GM23338 (cell line): ENCODE measurements around the gene CKLF. TPM values are rescaled to one million over a fixed set of nuclear protein-coding genes. Genes with fewer than 3 reads are reported as not detected.

Experiments used
- ATAC-seq: fragments of 200-7000 bp; cut with Tn5 transposase; 3 replicates; pipeline ENCODE4 v1.9.1; 2020
- DNase-seq: peaks from one replicate; pipeline ENCODE4 v3.0.0-alpha.2; 2015; ENCODE audit warnings: low spot score
- H2AFZ ChIP-seq: fragments of 200-600 bp; sonication (generic); 2 replicates; pipeline ENCODE4 v1.8.0; 2016; ENCODE audit warnings: antibody characterized with exemption, mild to moderate bottlenecking, moderate library complexity
- H3F3A ChIP-seq: fragments of 200-600 bp; sonication (generic); replicated peaks from 2 replicates; pipeline ENCODE4 v1.8.0; 2017; ENCODE audit warnings: antibody characterized with exemption, mixed run types, low read depth
- H3K27ac ChIP-seq: fragments of 200-600 bp; sonication (generic); 2 replicates; pipeline ENCODE4 v1.6.1; 2016; ENCODE audit warnings: low read depth
- H3K27me3 ChIP-seq: fragments of 200-600 bp; sonication (generic); 2 replicates; pipeline ENCODE4 v1.8.0; 2016; ENCODE audit warnings: mild to moderate bottlenecking, mixed run types, moderate library complexity; ENCODE audit not compliant: insufficient read depth
- H3K36me3 ChIP-seq: fragments of 200-600 bp; sonication (generic); 2 replicates; pipeline ENCODE4 v1.8.0; 2016; ENCODE audit warnings: mild to moderate bottlenecking; ENCODE audit not compliant: insufficient read depth
- H3K4me1 ChIP-seq: fragments of 200-600 bp; sonication (generic); 2 replicates; pipeline ENCODE4 v1.8.0; 2016; ENCODE audit warnings: mild to moderate bottlenecking, moderate library complexity; ENCODE audit not compliant: insufficient read depth
- H3K4me2 ChIP-seq: fragments of 200-600 bp; sonication (generic); 2 replicates; pipeline ENCODE4 v1.7.1; 2017; ENCODE audit warnings: mixed run types
- H3K4me3 ChIP-seq: fragments of 200-600 bp; sonication (generic); 2 replicates; pipeline ENCODE4 v1.6.1; 2016; ENCODE audit warnings: mixed run types
- H3K79me2 ChIP-seq: fragments of 200-600 bp; sonication (generic); replicated peaks from 2 replicates; pipeline ENCODE4 v1.8.0; 2017; ENCODE audit warnings: mild to moderate bottlenecking; ENCODE audit not compliant: insufficient read depth
- H3K9me2 ChIP-seq: fragments of 200-600 bp; sonication (generic); 2 replicates; pipeline ENCODE4 v1.8.0; 2017; ENCODE audit not compliant: insufficient read depth
- H4K20me1 ChIP-seq: fragments of 200-600 bp; sonication (generic); replicated peaks from 2 replicates; pipeline ENCODE4 v1.8.0; 2017; ENCODE audit warnings: mild to moderate bottlenecking; ENCODE audit not compliant: insufficient read depth
- H3K27ac Mint-ChIP-seq: 2 replicates; pipeline ENCODE4 v1.8.0; 2020; ENCODE audit warnings: inconsistent platforms, mild to moderate bottlenecking, moderate library complexity, mixed read lengths
- H3K27me3 Mint-ChIP-seq: 3 replicates; pipeline ENCODE4 v1.8.0; 2022; ENCODE audit warnings: low read depth, mild to moderate bottlenecking, moderate library complexity, mixed read lengths, inconsistent platforms; ENCODE audit not compliant: insufficient read depth, poor library complexity
- H3K36me3 Mint-ChIP-seq: 3 replicates; pipeline ENCODE4 v1.8.0; 2021; ENCODE audit warnings: low read depth, mild to moderate bottlenecking, inconsistent platforms, moderate library complexity, mixed read lengths
- H3K4me1 Mint-ChIP-seq: 3 replicates; pipeline ENCODE4 v1.8.0; 2020; ENCODE audit warnings: mild to moderate bottlenecking, inconsistent platforms, mixed read lengths
- H3K4me3 Mint-ChIP-seq: 3 replicates; pipeline ENCODE4 v1.8.0; 2021; ENCODE audit warnings: moderate library complexity, mild to moderate bottlenecking, inconsistent platforms, mixed read lengths
- H3K9me3 Mint-ChIP-seq: 3 replicates; pipeline ENCODE4 v1.8.0; 2020; ENCODE audit warnings: moderate library complexity, mild to moderate bottlenecking, inconsistent platforms, mixed read lengths
- CREB1 ChIP-seq: fragments of 250-450 bp; sonication (Bioruptor Pico); IDR thresholded peaks from 2 replicates; pipeline ENCODE4 v1.5.0; 2020; ENCODE audit warnings: low read depth, mild to moderate bottlenecking, moderate library complexity
- CTCF ChIP-seq, 2 experiments: fragments of 200-600 bp in 1 of 2; sonication (generic) in 1 of 2; conservative IDR thresholded peaks; 2 replicates each; pipeline versions ENCODE4 v1.5.1 to v1.6.1; 2016 to 2017; ENCODE audit warnings: antibody characterized with exemption in 2 of 2, low read depth in 2 of 2, mild to moderate bottlenecking in 2 of 2, moderate library complexity in 1 of 2
- ETS1 ChIP-seq: IDR thresholded peaks from 2 replicates; pipeline ENCODE4 v1.6.1; 2016; ENCODE audit warnings: antibody characterized with exemption
- EZH2 ChIP-seq: fragments of 200-600 bp; sonication (generic); IDR thresholded peaks from one replicate; pipeline ENCODE4 v1.8.0; 2017; ENCODE audit warnings: antibody characterized with exemption, mild to moderate bottlenecking, low read depth; ENCODE audit not compliant: unreplicated experiment
- EZH2phosphoT487 ChIP-seq: fragments of 200-600 bp; sonication (generic); IDR thresholded peaks from one replicate; pipeline ENCODE4 v1.8.1; 2018; ENCODE audit warnings: antibody characterized with exemption; ENCODE audit not compliant: unreplicated experiment
- JUNB ChIP-seq: IDR thresholded peaks from one replicate; pipeline ENCODE4 v1.6.1; 2016; ENCODE audit warnings: antibody characterized with exemption; ENCODE audit not compliant: unreplicated experiment
- NANOG ChIP-seq: IDR thresholded peaks from 2 replicates; pipeline ENCODE4 v1.6.1; 2016; ENCODE audit warnings: antibody characterized with exemption, borderline replicate concordance
- POLR2AphosphoS5 ChIP-seq: IDR thresholded peaks from 2 replicates; pipeline ENCODE4 v1.6.1; 2016; ENCODE audit warnings: antibody characterized with exemption, low read depth
- REST ChIP-seq: IDR thresholded peaks from one replicate; pipeline ENCODE4 v1.6.1; 2018; ENCODE audit warnings: antibody characterized with exemption; ENCODE audit not compliant: unreplicated experiment
- STAT1 ChIP-seq: IDR thresholded peaks from one replicate; pipeline ENCODE4 v1.6.1; 2016; ENCODE audit warnings: antibody characterized with exemption; ENCODE audit not compliant: unreplicated experiment
- ZNF114 ChIP-seq: fragments of 250-450 bp; sonication (Bioruptor Pico); IDR thresholded peaks from 2 replicates; pipeline ENCODE4 v1.5.0; 2020; ENCODE audit warnings: mild to moderate bottlenecking, moderate library complexity
- ZNF331 ChIP-seq: fragments of 250-450 bp; sonication (Bioruptor Pico); IDR thresholded peaks from 2 replicates; pipeline ENCODE4 v1.5.0; 2020; ENCODE audit warnings: low read depth, mild to moderate bottlenecking, moderate library complexity
- ZNF462 ChIP-seq: fragments of 250-450 bp; sonication (Bioruptor Pico); IDR thresholded peaks from 2 replicates; pipeline ENCODE4 v1.5.0; 2020; ENCODE audit warnings: mild to moderate bottlenecking, moderate library complexity
- polyA plus RNA-seq: library from polyadenylated mRNA; unstranded; fragments of >200 nt; fragmentation: Nextera tagmentation; extraction: Ambion mirVana; gene quantifications from 2 replicates; pipeline ENCODE4 v1.2.1, GENCODE V29; 2016
- total RNA-seq: library from RNA; depleted of rRNA; stranded (reverse); fragments of >200 nt; shearing (Covaris generic); gene quantifications from 2 replicates; pipeline ENCODE4 v1.2.3, GENCODE V29; 2014

Gene CKLF
- total and polyA plus RNA-seq, 2 experiments from 2014 or later: 25.5 to 60.0 TPM

DNA sequence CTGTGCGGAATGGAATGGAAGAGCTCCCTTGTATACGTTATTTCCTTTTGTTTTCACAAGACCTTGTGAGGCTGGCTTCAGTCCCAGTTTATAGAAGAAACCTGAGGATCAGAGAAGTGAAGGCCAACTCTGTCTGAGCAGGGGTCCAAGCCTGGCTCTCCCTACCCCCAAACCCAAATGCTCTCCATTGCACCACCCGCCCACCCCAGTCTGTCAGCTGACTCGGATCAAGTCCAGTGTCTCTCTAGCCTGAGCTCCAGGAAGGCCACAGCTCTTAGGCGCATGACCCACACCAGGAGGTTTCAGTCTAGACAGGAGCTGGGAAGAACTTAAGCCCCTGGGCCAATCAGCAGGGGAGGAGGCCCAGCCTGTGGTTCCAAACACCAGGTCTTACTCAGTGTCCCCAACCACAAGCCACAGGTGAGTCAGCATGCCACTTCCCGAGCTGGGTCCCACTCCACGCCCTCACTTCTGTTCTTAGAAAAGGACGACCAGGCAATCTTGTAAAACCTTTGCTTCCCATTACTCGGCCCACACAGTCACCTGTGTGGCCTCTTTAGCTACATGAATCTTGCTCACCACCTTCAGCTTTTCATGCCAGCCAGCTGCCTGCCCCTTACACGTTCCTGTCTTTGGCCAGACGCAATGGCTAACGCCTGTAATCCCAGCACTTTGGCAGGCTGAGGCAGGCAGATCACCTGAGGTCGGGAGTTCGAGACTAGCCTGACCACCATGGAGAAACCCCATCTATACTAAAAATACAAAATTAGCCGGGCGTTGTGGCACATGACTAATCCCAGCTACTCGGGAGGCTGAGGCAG lies 30.2 kb upstream of the CKLF start:
- DNase-seq (no peak), ATAC-seq (no peak)
- H3K27ac ChIP-seq: no peak overlapping the region
- no peaks in the 10 kb centered on the region for H3F3A ChIP-seq
- peaks cover 5% of the 10 kb centered on the region; the same call in 1 of the 3 replicates for H3K36me3 Mint-ChIP-seq
- no peak overlapping the region for H3K4me3 Mint-ChIP-seq
- H3K4me2 ChIP-seq: no peak overlapping the region
- peaks cover 6% of the 10 kb centered on the region for H3K27me3 Mint-ChIP-seq
- H4K20me1 ChIP-seq: no peaks in the 10 kb centered on the region; the same call in 1 of the 2 replicates
- no peak for TF ChIP-seq ZNF331 (CRISPR knock-in tag)
- TF ChIP-seq ZNF114 (CRISPR knock-in tag): no peak
- no peak for TF ChIP-seq REST
- TF ChIP-seq CTCF (conservative IDR thresholded peaks at IDR 0.05; ENCODE audit: low read depth in 2 of 2): no peak
- no peak for TF ChIP-seq STAT1
- no peak for TF ChIP-seq ZNF462 (CRISPR knock-in tag)
- no peak for TF ChIP-seq ETS1
- TF ChIP-seq CREB1 (CRISPR knock-in tag): no peak
- no peak for TF ChIP-seq NANOG
- no peak for TF ChIP-seq EZH2phosphoT487
- TF ChIP-seq POLR2AphosphoS5: no peak
- no peak for TF ChIP-seq EZH2
- no peak for TF ChIP-seq JUNB
- H2AFZ ChIP-seq: no peak overlapping the region
- no peak overlapping the region for H3K27ac Mint-ChIP-seq
- no peaks in the 10 kb centered on the region for H3K27me3 ChIP-seq
- no peaks in the 10 kb centered on the region for H3K9me2 ChIP-seq
- no peaks in the 10 kb centered on the region for H3K9me3 Mint-ChIP-seq
- H3K4me1 Mint-ChIP-seq: peaks cover 5% of the 10 kb centered on the region
- H3K4me1 ChIP-seq: no peaks in the 10 kb centered on the region
- H3K36me3 ChIP-seq: no peaks in the 10 kb centered on the region
- H3K79me2 ChIP-seq: no peaks in the 10 kb centered on the region
- no peak overlapping the region for H3K4me3 ChIP-seq
